ENCODE results near the gene PRMT3. TPM values are rescaled to one million over a fixed set of nuclear protein-coding genes. Genes with fewer than 3 reads are reported as not detected.
"Not testable (repeated sequence)": the region's sequence is repeated elsewhere in the genome, so short reads cannot be mapped to it uniquely, and the experiment has no call there.

PRMT3 gene
- total RNA-seq, 1 donor from 2014 or later: 12.5 TPM

GRCh38 chr11:20374741-20375300 lies 12.7 kb upstream of the PRMT3 start:
- no peak for DNase-seq (ENCODE audit: low read depth)
- TF ChIP-seq CTCF (conservative IDR thresholded peaks at IDR 0.05; ENCODE audit: low read depth, low read length): no peak
- no peak overlapping the region for H3K4me3 ChIP-seq (ENCODE audit: low read depth, low read length)

- no peak for DNase-seq (ENCODE audit: low read depth)
- no peak overlapping the region for H3K4me3 ChIP-seq (ENCODE audit: low read depth, low read length)
- TF ChIP-seq CTCF (conservative IDR thresholded peaks at IDR 0.05; ENCODE audit: low read depth, low read length): no peak
Measured at GRCh38 chr11:20376162-20376730, 11.3 kb upstream of the PRMT3 start.

- DNase-seq (ENCODE audit: low read depth); H3K4me3 ChIP-seq (ENCODE audit: low read depth, low read length): not testable (repeated sequence)
Measured at GRCh38 chr11:20385996-20386395, 1.5 kb upstream of the PRMT3 start.

- no peak for DNase-seq (ENCODE audit: low read depth)
- TF ChIP-seq CTCF (conservative IDR thresholded peaks at IDR 0.05; ENCODE audit: low read depth, low read length): peak; percentile 2
- H3K4me3 ChIP-seq (ENCODE audit: low read depth, low read length): peak overlapping the region; percentile 94
Measured at GRCh38 chr11:20388096-20389055, 860 bp downstream of the PRMT3 start.

- DNase-seq (ENCODE audit: low read depth): peak; percentile 30
Measured at GRCh38 chr11:20397281-20397680, 9.8 kb downstream of the PRMT3 start.

GRCh38 chr11:20399498-20399897 lies 12.0 kb downstream of the PRMT3 start:
- no peak for DNase-seq (ENCODE audit: low read depth)
- TF ChIP-seq CTCF (conservative IDR thresholded peaks at IDR 0.05; ENCODE audit: low read depth, low read length): no peak
- H3K4me3 ChIP-seq (ENCODE audit: low read depth, low read length): no peak overlapping the region

More at GRCh38 chr11:20397281-20397680, 9.8 kb downstream of the PRMT3 start:
- peak; percentile 75 for TF ChIP-seq CTCF (conservative IDR thresholded peaks at IDR 0.05; ENCODE audit: low read depth, low read length)
- H3K4me3 ChIP-seq (ENCODE audit: low read depth, low read length): no peak overlapping the region

GRCh38 chr11:20403059-20403458 lies 15.5 kb downstream of the PRMT3 start:
- TF ChIP-seq CTCF (conservative IDR thresholded peaks at IDR 0.05; ENCODE audit: low read depth, low read length): no peak
- no peak overlapping the region for H3K4me3 ChIP-seq (ENCODE audit: low read depth, low read length)
- no peak for DNase-seq (ENCODE audit: low read depth)
